Breast epithelium (tissue), 4 donors: ENCODE measurements around the gene AP5S1. TPM values are rescaled to one million over a fixed set of nuclear protein-coding genes. Genes with fewer than 3 reads are reported as not detected.

Experiments
- DNase-seq, 2 donors: peaks; one replicate each; pipeline ENCODE4 v3.0.0-alpha.2; 2019; ENCODE audit warnings: low spot score in 2 of 2
- H3K27ac ChIP-seq, 2 donors: fragments of 200-600 bp; sonication (generic) in 1 of 2; one replicate each; pipeline ENCODE4 v1.5.1; 2016 to 2019; ENCODE audit warnings: mild to moderate bottlenecking in 1 of 2
- H3K27me3 ChIP-seq, 2 donors: fragments of 200-600 bp; sonication (generic) in 1 of 2; one replicate each; pipeline versions ENCODE4 v1.5.1 to v1.6.0; 2017 to 2019; ENCODE audit warnings: control low read depth in 1 of 2, mild to moderate bottlenecking in 1 of 2
- H3K36me3 ChIP-seq: fragments of 200-600 bp; one replicate; pipeline ENCODE4 v1.5.1; 2019
- H3K4me1 ChIP-seq, 2 donors: fragments of 200-600 bp; sonication (generic); one replicate each; pipeline ENCODE4 v1.5.1; 2016 to 2019; ENCODE audit warnings: control low read depth in 1 of 2
- H3K4me3 ChIP-seq, 3 donors: fragments of 200-600 bp; sonication (generic); 1 replicate in 2 of 3; 2 replicates in 1 of 3; pipeline ENCODE4 v1.5.1; 2016 to 2019; ENCODE audit warnings: mild to moderate bottlenecking in 3 of 3, moderate library complexity in 2 of 3
- H3K9me3 ChIP-seq, 2 donors: fragments of 200-600 bp; sonication (generic) in 1 of 2; one replicate each; pipeline ENCODE4 v1.5.1; 2016 to 2019; ENCODE audit warnings: control low read depth in 1 of 2
- CTCF ChIP-seq, 3 donors: fragments of 450-650 bp; IDR thresholded peaks; one replicate each; pipeline ENCODE4 v1.5.1; 2016 to 2017; ENCODE audit warnings: antibody characterized with exemption in 3 of 3, mild to moderate bottlenecking in 3 of 3, moderate library complexity in 3 of 3
- POLR2A ChIP-seq: fragments of 450-650 bp; IDR thresholded peaks from one replicate; pipeline ENCODE4 v1.6.1; 2016; ENCODE audit warnings: antibody characterized with exemption, mild to moderate bottlenecking, moderate library complexity
- POLR2AphosphoS5 ChIP-seq, 3 donors: sonication (generic); formaldehyde crosslinking; IDR thresholded peaks; one replicate each; pipeline ENCODE4 v1.6.1; 2017; ENCODE audit warnings: antibody characterized with exemption in 3 of 3
- intact Hi-C: fragments of 100-400 bp; cut with DNase I; formaldehyde crosslinking; loops from one replicate; pipeline ENCODE4 v1.15.1; 2023; ENCODE audit warnings: low total_unique reads
- total RNA-seq, 3 donors: library from RNA; depleted of rRNA; stranded (reverse); fragments of >200 nt; gene quantifications; one replicate each; pipeline ENCODE4 v1.1.0, GENCODE V29; 2016

The AP5S1 gene
- total RNA-seq, 3 donors from 2014 or later: 11.1 to 13.8 (median 11.8) TPM

- peak; percentile 43 to 77 for DNase-seq
- peak overlapping the region in 1 of 3 donors; percentile 80 for H3K4me3 ChIP-seq
- H3K4me1 ChIP-seq: peaks cover 31 to 38% of the 10 kb centered on the region in 2 donors
- H3K27ac ChIP-seq: peak overlapping the region; percentile 72 to 82
- no peaks in the 10 kb centered on the region for H3K27me3 ChIP-seq
- intact Hi-C loops: no loop called here
- no peak for TF ChIP-seq POLR2A
- no peak for TF ChIP-seq CTCF (IDR thresholded peaks at IDR 0.05)
- TF ChIP-seq POLR2AphosphoS5 (IDR thresholded peaks at IDR 0.05): no peak
- no peaks in the 10 kb centered on the region for H3K9me3 ChIP-seq
- H3K36me3 ChIP-seq: no peaks in the 10 kb centered on the region
Measured at GRCh38 chr20:3783068-3783489, 37.3 kb upstream of the AP5S1 start.

GRCh38 chr20:3783511-3784195 lies 36.7 kb upstream of the AP5S1 start:
- Histone ChIP-seq H3K9me3 (no peaks in the 10 kb centered on the region), H3K36me3 (no peaks in the 10 kb centered on the region), H3K27me3 (no peaks in the 10 kb centered on the region), H3K27ac (peak overlapping the region; percentile 72 to 82), H3K4me1 (peaks cover 31 to 38% of the 10 kb centered on the region in 2 donors), H3K4me3 (peak overlapping the region in 1 of 3 donors; percentile 80)
- DNase-seq: no peak
- TF ChIP-seq POLR2AphosphoS5 (IDR thresholded peaks at IDR 0.05) (no peak), POLR2A (no peak), CTCF (IDR thresholded peaks at IDR 0.05) (no peak)
- intact Hi-C loops: loop anchor here (2.0 kb wide), 1 partner anchor 37 kb away; the partner anchor contains the start of gene AP5S1

GRCh38 chr20:3784216-3784853 lies 36.0 kb upstream of the AP5S1 start:
- no peaks in the 10 kb centered on the region for H3K9me3 ChIP-seq
- no peaks in the 10 kb centered on the region for H3K36me3 ChIP-seq
- no peak for DNase-seq
- TF ChIP-seq POLR2AphosphoS5 (IDR thresholded peaks at IDR 0.05) (no peak), POLR2A (no peak), CTCF (IDR thresholded peaks at IDR 0.05) (no peak)
- intact Hi-C loops: loop anchor here (2.0 kb wide), 1 partner anchor 36 kb away; the partner anchor contains the start of gene AP5S1
- peak overlapping the region in 2 of 3 donors; percentile 67 to 80 for H3K4me3 ChIP-seq
- H3K27ac ChIP-seq: peak overlapping the region; percentile 72 to 82
- peaks cover 31 to 38% of the 10 kb centered on the region in 2 donors for H3K4me1 ChIP-seq
- no peaks in the 10 kb centered on the region for H3K27me3 ChIP-seq

- H3K27me3 ChIP-seq: no peaks in the 10 kb centered on the region
- peak overlapping the region; percentile 72 to 82 for H3K27ac ChIP-seq
- no peaks in the 10 kb centered on the region for H3K9me3 ChIP-seq
- intact Hi-C loops: loop anchor here (2.0 kb wide), 1 partner anchor 36 kb away; the partner anchor contains the start of gene AP5S1
- H3K4me1 ChIP-seq: peaks cover 31 to 38% of the 10 kb centered on the region in 2 donors
- no peak for TF ChIP-seq POLR2AphosphoS5 (IDR thresholded peaks at IDR 0.05)
- no peak for TF ChIP-seq POLR2A
- no peak for TF ChIP-seq CTCF (IDR thresholded peaks at IDR 0.05)
- peak overlapping the region; percentile 48 to 80 (median 67) for H3K4me3 ChIP-seq
- H3K36me3 ChIP-seq: no peaks in the 10 kb centered on the region
- DNase-seq: no peak
Measured at GRCh38 chr20:3784863-3785239, 35.5 kb upstream of the AP5S1 start.
